Endodermal cell (in vitro differentiated cells): ENCODE measurements around the gene NOS1AP. TPM values are rescaled to one million over a fixed set of nuclear protein-coding genes. Genes with fewer than 3 reads are reported as not detected.

ENCODE experiments used
- DNase-seq: peaks from one replicate; pipeline ENCODE4 v3.0.0-alpha.2; 2017
- H3K27ac ChIP-seq: 2 replicates; pipeline ENCODE4 v1.5.1; 2013; ENCODE audit warnings: mild to moderate bottlenecking, low read depth, low read length, moderate library complexity
- H3K27me3 ChIP-seq: 2 replicates; pipeline ENCODE4 v1.6.1; 2013; ENCODE audit warnings: mild to moderate bottlenecking, low read length, moderate library complexity; ENCODE audit not compliant: insufficient read depth, control insufficient read depth, poor library complexity, severe bottlenecking
- H3K36me3 ChIP-seq: 2 replicates; pipeline ENCODE4 v1.7.0; 2013; ENCODE audit warnings: mild to moderate bottlenecking, low read length, moderate library complexity; ENCODE audit not compliant: control insufficient read depth, insufficient read depth
- H3K4me1 ChIP-seq: one replicate; pipeline ENCODE4 v1.7.0; 2013; ENCODE audit warnings: low read length; ENCODE audit not compliant: control insufficient read depth, insufficient read depth
- H3K4me3 ChIP-seq: 2 replicates; pipeline ENCODE4 v1.5.1; 2013; ENCODE audit warnings: mild to moderate bottlenecking, low read length, moderate library complexity
- H3K9ac ChIP-seq: 2 replicates; pipeline ENCODE4 v1.6.1; 2013; ENCODE audit warnings: mild to moderate bottlenecking, low read length, moderate library complexity; ENCODE audit not compliant: poor library complexity, severe bottlenecking; ENCODE audit errors: extremely low read depth
- H3K9me3 ChIP-seq: 2 replicates; pipeline ENCODE4 v1.6.1; 2013; ENCODE audit warnings: mild to moderate bottlenecking, low read length, moderate library complexity; ENCODE audit not compliant: control insufficient read depth
- H3K27ac Mint-ChIP-seq: 2 replicates; pipeline ENCODE4 v1.8.0; 2020; ENCODE audit warnings: mixed read lengths
- H3K27me3 Mint-ChIP-seq: 2 replicates; pipeline ENCODE4 v1.8.0; 2021; ENCODE audit warnings: mild to moderate bottlenecking, mixed read lengths; ENCODE audit not compliant: insufficient read depth
- H3K36me3 Mint-ChIP-seq: 2 replicates; pipeline ENCODE4 v1.8.0; 2020; ENCODE audit warnings: low read depth, mixed read lengths
- H3K4me1 Mint-ChIP-seq: 2 replicates; pipeline ENCODE4 v1.8.0; 2020; ENCODE audit warnings: mixed read lengths
- H3K4me3 Mint-ChIP-seq: 2 replicates; pipeline ENCODE4 v1.8.0; 2020; ENCODE audit warnings: mild to moderate bottlenecking, moderate library complexity, mixed read lengths
- H3K9me3 Mint-ChIP-seq: 2 replicates; pipeline ENCODE4 v1.8.0; 2020; ENCODE audit warnings: mild to moderate bottlenecking, mixed read lengths
- WGBS, 2 experiments: methylation state at CpG; one replicate each; pipeline versions ENCODE4 v1.1.5 to v1.1.7; 2013; ENCODE audit warnings: missing lambda C conversion rate in 2 of 2, mixed read lengths in 1 of 2; ENCODE audit not compliant: insufficient coverage in 1 of 2, insufficient read length in 1 of 2; 5-methylcytosine and 5-hydroxymethylcytosine counted together
- total RNA-seq, 2 donors: library from RNA; stranded (reverse); fragmentation: NEBNext Ultra II Directional in 1 of 2; extraction: Animal tissue kit (Norgen Biotek cat#: 25700) in 1 of 2; gene quantifications; 2 replicates in 1 of 2; 3 replicates in 1 of 2; pipeline ENCODE4 v1.2.1, GENCODE V29; 2021
- TF ChIP-seq, protein P1 (sequence below): fragments of 200-600 bp; sonication (generic); conservative IDR thresholded peaks from 2 replicates; pipeline ENCODE4 v1.5.0; 2021; ENCODE audit warnings: antibody characterized with exemption, mild to moderate bottlenecking

NOS1AP gene
- total RNA-seq, 2 donors from 2014 or later = 4.8 to 5.9 TPM

DNA sequence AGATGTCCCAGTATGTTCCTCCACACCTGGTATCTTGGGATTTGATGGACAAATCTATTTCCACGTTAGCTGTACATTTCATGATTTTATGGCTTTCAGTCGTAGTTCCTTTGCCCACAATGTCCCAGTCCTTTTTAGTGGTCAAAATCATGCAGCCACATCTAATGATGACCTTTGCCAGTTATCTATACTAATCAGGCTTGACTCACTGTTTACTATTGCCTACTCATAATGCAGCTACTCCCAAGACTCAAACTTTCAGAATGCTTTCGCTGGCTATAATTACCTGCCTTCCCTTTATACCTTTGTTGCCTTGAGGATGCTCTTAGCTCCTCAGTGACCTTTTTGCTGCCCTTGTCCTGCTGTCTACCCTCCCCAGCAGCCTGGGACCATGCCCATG is 6.4 kb downstream of the NOS1AP start:
- TF ChIP-seq, protein P1, sequence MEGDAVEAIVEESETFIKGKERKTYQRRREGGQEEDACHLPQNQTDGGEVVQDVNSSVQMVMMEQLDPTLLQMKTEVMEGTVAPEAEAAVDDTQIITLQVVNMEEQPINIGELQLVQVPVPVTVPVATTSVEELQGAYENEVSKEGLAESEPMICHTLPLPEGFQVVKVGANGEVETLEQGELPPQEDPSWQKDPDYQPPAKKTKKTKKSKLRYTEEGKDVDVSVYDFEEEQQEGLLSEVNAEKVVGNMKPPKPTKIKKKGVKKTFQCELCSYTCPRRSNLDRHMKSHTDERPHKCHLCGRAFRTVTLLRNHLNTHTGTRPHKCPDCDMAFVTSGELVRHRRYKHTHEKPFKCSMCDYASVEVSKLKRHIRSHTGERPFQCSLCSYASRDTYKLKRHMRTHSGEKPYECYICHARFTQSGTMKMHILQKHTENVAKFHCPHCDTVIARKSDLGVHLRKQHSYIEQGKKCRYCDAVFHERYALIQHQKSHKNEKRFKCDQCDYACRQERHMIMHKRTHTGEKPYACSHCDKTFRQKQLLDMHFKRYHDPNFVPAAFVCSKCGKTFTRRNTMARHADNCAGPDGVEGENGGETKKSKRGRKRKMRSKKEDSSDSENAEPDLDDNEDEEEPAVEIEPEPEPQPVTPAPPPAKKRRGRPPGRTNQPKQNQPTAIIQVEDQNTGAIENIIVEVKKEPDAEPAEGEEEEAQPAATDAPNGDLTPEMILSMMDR = no peak
- H3K9me3 Mint-ChIP-seq = peaks cover 2% of the 10 kb centered on the region
- peaks cover 1% of the 10 kb centered on the region for H3K36me3 Mint-ChIP-seq
- Histone ChIP-seq H3K27me3 (peaks cover 18% of the 10 kb centered on the region), H3K4me1 (peaks cover 1% of the 10 kb centered on the region), H3K4me3 (no peak overlapping the region), H3K27ac (no peak overlapping the region), H3K9me3 (peaks cover 10% of the 10 kb centered on the region), H3K9ac (no peak overlapping the region), H3K36me3 (no peaks in the 10 kb centered on the region)
- 95 to 97% methylated on average over 3 of the region's 3 CpGs for WGBS, 2 experiments
- no peak overlapping the region for H3K27ac Mint-ChIP-seq
- H3K4me3 Mint-ChIP-seq = no peak overlapping the region
- no peak for DNase-seq
- H3K27me3 Mint-ChIP-seq = peaks cover 8% of the 10 kb centered on the region
- H3K4me1 Mint-ChIP-seq = peaks cover 21% of the 10 kb centered on the region

DNA sequence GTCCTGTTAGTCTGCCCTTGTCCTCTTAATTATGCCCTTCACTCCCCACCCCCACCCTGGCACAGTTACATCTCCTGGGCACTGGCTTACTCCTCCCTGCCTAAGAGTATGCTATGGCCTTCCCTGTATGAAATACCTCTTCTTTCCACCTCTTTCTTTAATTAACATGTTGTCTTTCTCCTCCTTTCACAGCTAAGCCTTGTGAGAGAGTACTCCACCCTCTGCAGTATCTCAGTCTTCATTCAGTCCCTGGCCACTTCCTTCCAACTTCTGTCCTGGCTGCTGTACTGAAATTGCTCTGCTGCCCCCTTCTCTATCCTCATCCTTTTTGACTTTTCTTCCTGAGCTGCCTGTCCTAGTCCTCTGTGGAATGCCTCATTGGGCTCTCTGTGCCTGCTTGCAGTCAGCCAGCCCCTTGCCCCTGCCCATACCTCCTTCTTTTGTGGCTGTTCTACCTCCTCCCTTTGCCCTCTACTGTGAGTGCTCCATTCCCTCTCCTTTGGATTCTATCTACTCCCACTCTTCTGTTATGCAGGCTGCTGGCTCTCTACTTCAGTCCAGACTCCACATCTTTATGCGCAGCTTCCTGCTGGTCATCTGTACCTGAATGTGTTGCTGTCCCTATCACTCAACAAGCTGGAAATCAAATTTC is 8.3 kb downstream of the NOS1AP start:
- H3K27ac ChIP-seq = no peak overlapping the region
- peaks cover 1% of the 10 kb centered on the region for H3K36me3 Mint-ChIP-seq
- no peak overlapping the region for H3K4me3 ChIP-seq
- H3K27me3 ChIP-seq = peaks cover 1% of the 10 kb centered on the region
- 83 to 95% methylated on average over 1 of the region's 1 CpG for WGBS, 2 experiments
- peaks cover 7% of the 10 kb centered on the region for H3K4me1 Mint-ChIP-seq
- H3K4me3 Mint-ChIP-seq = no peak overlapping the region
- no peak overlapping the region for H3K9ac ChIP-seq
- no peak overlapping the region for H3K27ac Mint-ChIP-seq
- no peaks in the 10 kb centered on the region for H3K27me3 Mint-ChIP-seq
- no peaks in the 10 kb centered on the region for H3K36me3 ChIP-seq
- no peaks in the 10 kb centered on the region for H3K4me1 ChIP-seq
- H3K9me3 Mint-ChIP-seq = peaks cover 2% of the 10 kb centered on the region
- no peak for DNase-seq
- TF ChIP-seq, protein P1 = no peak
- peaks cover 10% of the 10 kb centered on the region for H3K9me3 ChIP-seq

DNA sequence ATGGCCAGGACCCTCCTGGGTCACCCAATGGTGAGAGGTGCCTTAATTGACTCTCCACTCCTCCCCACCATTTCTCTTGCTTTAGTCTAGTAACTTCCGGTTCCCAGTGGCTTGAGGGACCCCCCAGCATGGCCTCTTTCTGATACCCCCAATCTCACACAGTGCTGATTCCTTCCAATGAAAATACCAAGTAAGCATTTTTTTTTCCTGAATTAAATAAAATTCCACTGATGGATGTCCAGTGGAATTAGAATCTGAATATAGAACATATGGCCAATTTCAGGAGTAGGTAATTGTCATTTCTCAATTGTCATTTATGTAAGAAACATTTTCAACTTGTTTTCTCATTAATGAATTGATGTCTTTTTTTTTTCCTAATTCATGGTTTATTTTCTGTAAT is 9.5 kb downstream of the NOS1AP start:
- no peak overlapping the region for H3K4me3 Mint-ChIP-seq
- 80 to 88% methylated on average over 1 of the region's 1 CpG for WGBS, 2 experiments
- H3K9me3 ChIP-seq = peaks cover 10% of the 10 kb centered on the region
- H3K36me3 ChIP-seq = no peaks in the 10 kb centered on the region
- no peaks in the 10 kb centered on the region for H3K4me1 ChIP-seq
- peaks cover 4% of the 10 kb centered on the region for H3K9me3 Mint-ChIP-seq
- no peak overlapping the region for H3K4me3 ChIP-seq
- no peaks in the 10 kb centered on the region for H3K27me3 ChIP-seq
- peaks cover 7% of the 10 kb centered on the region for H3K4me1 Mint-ChIP-seq
- DNase-seq = no peak
- no peak overlapping the region for H3K27ac ChIP-seq
- peaks cover 1% of the 10 kb centered on the region for H3K36me3 Mint-ChIP-seq
- no peaks in the 10 kb centered on the region for H3K27me3 Mint-ChIP-seq
- no peak overlapping the region for H3K9ac ChIP-seq
- TF ChIP-seq, protein P1 = no peak
- H3K27ac Mint-ChIP-seq = no peak overlapping the region
